ENCODE results near the gene DCUN1D3. TPM values are rescaled to one million over a fixed set of nuclear protein-coding genes. Genes with fewer than 3 reads are reported as not detected.

DCUN1D3 gene
- total RNA-seq, 1 donor: 4.6 TPM

- DNase-seq (ENCODE audit: low read depth in 2 of 3, low spot score in 2 of 3): no peak
These were observed 56.1 kb downstream of the DCUN1D3 start for GRCh38 chr16:20844054-20844453.

GRCh38 chr16:20839504-20839903 lies 60.7 kb downstream of the DCUN1D3 start:
- DNase-seq (ENCODE audit: low read depth in 2 of 3, low spot score in 2 of 3): no peak

GRCh38 chr16:20838240-20838639 lies 61.9 kb downstream of the DCUN1D3 start:
- DNase-seq (ENCODE audit: low read depth in 2 of 3, low spot score in 2 of 3): no peak

- no peak for DNase-seq (ENCODE audit: low read depth in 2 of 3, low spot score in 2 of 3)
These were observed 67.1 kb downstream of the DCUN1D3 start for GRCh38 chr16:20833086-20833485.

- DNase-seq (ENCODE audit: low read depth in 2 of 3, low spot score in 2 of 3): no peak
These were observed 69.8 kb downstream of the DCUN1D3 start for GRCh38 chr16:20830372-20830771.

- DNase-seq (ENCODE audit: low read depth in 2 of 3, low spot score in 2 of 3): no peak
These were observed 70.6 kb downstream of the DCUN1D3 start for GRCh38 chr16:20829536-20829935.

GRCh38 chr16:20826039-20826566 lies 74.1 kb downstream of the DCUN1D3 start:
- no peak for DNase-seq (ENCODE audit: low read depth in 2 of 3, low spot score in 2 of 3)

GRCh38 chr16:20822521-20823325 lies 77.4 kb downstream of the DCUN1D3 start:
- no peak for DNase-seq (ENCODE audit: low read depth in 2 of 3, low spot score in 2 of 3)

GRCh38 chr16:20821682-20822081 lies 78.5 kb downstream of the DCUN1D3 start:
- DNase-seq (ENCODE audit: low read depth in 2 of 3, low spot score in 2 of 3): no peak

GRCh38 chr16:20818929-20819585 lies 81.1 kb downstream of the DCUN1D3 start:
- DNase-seq (ENCODE audit: low read depth in 2 of 3, low spot score in 2 of 3): no peak

- peak in 2 of 3 donors; percentile 81 to 90 for DNase-seq (ENCODE audit: low read depth in 2 of 3, low spot score in 2 of 3)
These were observed 85.4 kb downstream of the DCUN1D3 start for GRCh38 chr16:20814784-20815183.

- no peak for DNase-seq (ENCODE audit: low read depth in 2 of 3, low spot score in 2 of 3)
These were observed 87.6 kb downstream of the DCUN1D3 start for GRCh38 chr16:20812510-20812909.

GRCh38 chr16:20811889-20812439 lies 88.2 kb downstream of the DCUN1D3 start:
- DNase-seq (ENCODE audit: low read depth in 2 of 3, low spot score in 2 of 3): no peak

GRCh38 chr16:20807862-20808261 lies 92.3 kb downstream of the DCUN1D3 start:
- no peak for DNase-seq (ENCODE audit: low read depth in 2 of 3, low spot score in 2 of 3)

- peak; percentile 49 to 94 (median 92) for DNase-seq (ENCODE audit: low read depth in 2 of 3, low spot score in 2 of 3)
These were observed 93.7 kb downstream of the DCUN1D3 start, which contains the start of the genes ERI2 and REXO5 for GRCh38 chr16:20806168-20807050. Gene ERI2, minus strand, starts transcription at chr16:20806472. Its CDS starts 42 bp downstream, at chr16:20806430. Gene REXO5, plus strand, starts transcription at chr16:20806527. Its CDS starts 427 bp downstream, at chr16:20806954.

- DNase-seq (ENCODE audit: low read depth in 2 of 3, low spot score in 2 of 3): peak in 1 of 3 donors; percentile 8
These were observed 94.4 kb downstream of the DCUN1D3 start for GRCh38 chr16:20805684-20806167.
